GM23338 (cell line): Measurements from ENCODE around the gene ATP6V0A4. TPM values are rescaled to one million over a fixed set of nuclear protein-coding genes. Genes with fewer than 3 reads are reported as not detected.

ENCODE experiments used
- ATAC-seq: fragments of 200-7000 bp; cut with Tn5 transposase; 3 replicates; pipeline ENCODE4 v1.9.1; 2020
- DNase-seq: peaks from one replicate; pipeline ENCODE4 v3.0.0-alpha.2; 2015; ENCODE audit warnings: low spot score
- H2AFZ ChIP-seq: fragments of 200-600 bp; sonication (generic); 2 replicates; pipeline ENCODE4 v1.8.0; 2016; ENCODE audit warnings: antibody characterized with exemption, mild to moderate bottlenecking, moderate library complexity
- H3F3A ChIP-seq: fragments of 200-600 bp; sonication (generic); replicated peaks from 2 replicates; pipeline ENCODE4 v1.8.0; 2017; ENCODE audit warnings: antibody characterized with exemption, mixed run types, low read depth
- H3K27ac ChIP-seq: fragments of 200-600 bp; sonication (generic); 2 replicates; pipeline ENCODE4 v1.6.1; 2016; ENCODE audit warnings: low read depth
- H3K27me3 ChIP-seq: fragments of 200-600 bp; sonication (generic); 2 replicates; pipeline ENCODE4 v1.8.0; 2016; ENCODE audit warnings: mild to moderate bottlenecking, mixed run types, moderate library complexity; ENCODE audit not compliant: insufficient read depth
- H3K36me3 ChIP-seq: fragments of 200-600 bp; sonication (generic); 2 replicates; pipeline ENCODE4 v1.8.0; 2016; ENCODE audit warnings: mild to moderate bottlenecking; ENCODE audit not compliant: insufficient read depth
- H3K4me1 ChIP-seq: fragments of 200-600 bp; sonication (generic); 2 replicates; pipeline ENCODE4 v1.8.0; 2016; ENCODE audit warnings: mild to moderate bottlenecking, moderate library complexity; ENCODE audit not compliant: insufficient read depth
- H3K4me2 ChIP-seq: fragments of 200-600 bp; sonication (generic); 2 replicates; pipeline ENCODE4 v1.7.1; 2017; ENCODE audit warnings: mixed run types
- H3K4me3 ChIP-seq: fragments of 200-600 bp; sonication (generic); 2 replicates; pipeline ENCODE4 v1.6.1; 2016; ENCODE audit warnings: mixed run types
- H3K79me2 ChIP-seq: fragments of 200-600 bp; sonication (generic); replicated peaks from 2 replicates; pipeline ENCODE4 v1.8.0; 2017; ENCODE audit warnings: mild to moderate bottlenecking; ENCODE audit not compliant: insufficient read depth
- H3K9me2 ChIP-seq: fragments of 200-600 bp; sonication (generic); 2 replicates; pipeline ENCODE4 v1.8.0; 2017; ENCODE audit not compliant: insufficient read depth
- H4K20me1 ChIP-seq: fragments of 200-600 bp; sonication (generic); replicated peaks from 2 replicates; pipeline ENCODE4 v1.8.0; 2017; ENCODE audit warnings: mild to moderate bottlenecking; ENCODE audit not compliant: insufficient read depth
- H3K27ac Mint-ChIP-seq: 2 replicates; pipeline ENCODE4 v1.8.0; 2020; ENCODE audit warnings: inconsistent platforms, mild to moderate bottlenecking, moderate library complexity, mixed read lengths
- H3K27me3 Mint-ChIP-seq: 3 replicates; pipeline ENCODE4 v1.8.0; 2022; ENCODE audit warnings: low read depth, mild to moderate bottlenecking, moderate library complexity, mixed read lengths, inconsistent platforms; ENCODE audit not compliant: insufficient read depth, poor library complexity
- H3K36me3 Mint-ChIP-seq: 3 replicates; pipeline ENCODE4 v1.8.0; 2021; ENCODE audit warnings: low read depth, mild to moderate bottlenecking, inconsistent platforms, moderate library complexity, mixed read lengths
- H3K4me1 Mint-ChIP-seq: 3 replicates; pipeline ENCODE4 v1.8.0; 2020; ENCODE audit warnings: mild to moderate bottlenecking, inconsistent platforms, mixed read lengths
- H3K4me3 Mint-ChIP-seq: 3 replicates; pipeline ENCODE4 v1.8.0; 2021; ENCODE audit warnings: moderate library complexity, mild to moderate bottlenecking, inconsistent platforms, mixed read lengths
- H3K9me3 Mint-ChIP-seq: 3 replicates; pipeline ENCODE4 v1.8.0; 2020; ENCODE audit warnings: moderate library complexity, mild to moderate bottlenecking, inconsistent platforms, mixed read lengths
- CREB1 ChIP-seq: fragments of 250-450 bp; sonication (Bioruptor Pico); IDR thresholded peaks from 2 replicates; pipeline ENCODE4 v1.5.0; 2020; ENCODE audit warnings: low read depth, mild to moderate bottlenecking, moderate library complexity
- EZH2 ChIP-seq: fragments of 200-600 bp; sonication (generic); IDR thresholded peaks from one replicate; pipeline ENCODE4 v1.8.0; 2017; ENCODE audit warnings: antibody characterized with exemption, mild to moderate bottlenecking, low read depth; ENCODE audit not compliant: unreplicated experiment
- EZH2phosphoT487 ChIP-seq: fragments of 200-600 bp; sonication (generic); IDR thresholded peaks from one replicate; pipeline ENCODE4 v1.8.1; 2018; ENCODE audit warnings: antibody characterized with exemption; ENCODE audit not compliant: unreplicated experiment
- JUNB ChIP-seq: IDR thresholded peaks from one replicate; pipeline ENCODE4 v1.6.1; 2016; ENCODE audit warnings: antibody characterized with exemption; ENCODE audit not compliant: unreplicated experiment
- NANOG ChIP-seq: IDR thresholded peaks from 2 replicates; pipeline ENCODE4 v1.6.1; 2016; ENCODE audit warnings: antibody characterized with exemption, borderline replicate concordance
- POLR2AphosphoS5 ChIP-seq: IDR thresholded peaks from 2 replicates; pipeline ENCODE4 v1.6.1; 2016; ENCODE audit warnings: antibody characterized with exemption, low read depth
- STAT1 ChIP-seq: IDR thresholded peaks from one replicate; pipeline ENCODE4 v1.6.1; 2016; ENCODE audit warnings: antibody characterized with exemption; ENCODE audit not compliant: unreplicated experiment
- ZNF114 ChIP-seq: fragments of 250-450 bp; sonication (Bioruptor Pico); IDR thresholded peaks from 2 replicates; pipeline ENCODE4 v1.5.0; 2020; ENCODE audit warnings: mild to moderate bottlenecking, moderate library complexity
- ZNF331 ChIP-seq: fragments of 250-450 bp; sonication (Bioruptor Pico); IDR thresholded peaks from 2 replicates; pipeline ENCODE4 v1.5.0; 2020; ENCODE audit warnings: low read depth, mild to moderate bottlenecking, moderate library complexity
- polyA plus RNA-seq: library from polyadenylated mRNA; unstranded; fragments of >200 nt; fragmentation: Nextera tagmentation; extraction: Ambion mirVana; gene quantifications from 2 replicates; pipeline ENCODE4 v1.2.1, GENCODE V29; 2016
- total RNA-seq: library from RNA; depleted of rRNA; stranded (reverse); fragments of >200 nt; shearing (Covaris generic); gene quantifications from 2 replicates; pipeline ENCODE4 v1.2.3, GENCODE V29; 2014
- TF ChIP-seq, protein P1 (sequence below), 2 experiments: fragments of 200-600 bp in 1 of 2; sonication (generic) in 1 of 2; conservative IDR thresholded peaks; 2 replicates each; pipeline versions ENCODE4 v1.5.1 to v1.6.1; 2016 to 2017; ENCODE audit warnings: antibody characterized with exemption in 2 of 2, low read depth in 2 of 2, mild to moderate bottlenecking in 2 of 2, moderate library complexity in 1 of 2
- TF ChIP-seq, protein P2 (sequence below): IDR thresholded peaks from one replicate; pipeline ENCODE4 v1.6.1; 2018; ENCODE audit warnings: antibody characterized with exemption; ENCODE audit not compliant: unreplicated experiment
- TF ChIP-seq, protein P3 (sequence below): IDR thresholded peaks from 2 replicates; pipeline ENCODE4 v1.6.1; 2016; ENCODE audit warnings: antibody characterized with exemption
- TF ChIP-seq, protein P4 (sequence below): fragments of 250-450 bp; sonication (Bioruptor Pico); IDR thresholded peaks from 2 replicates; pipeline ENCODE4 v1.5.0; 2020; ENCODE audit warnings: mild to moderate bottlenecking, moderate library complexity

ATP6V0A4 gene
- total and polyA plus RNA-seq, 2 experiments from 2014 or later, result 0.10 to 1.3 TPM

DNA sequence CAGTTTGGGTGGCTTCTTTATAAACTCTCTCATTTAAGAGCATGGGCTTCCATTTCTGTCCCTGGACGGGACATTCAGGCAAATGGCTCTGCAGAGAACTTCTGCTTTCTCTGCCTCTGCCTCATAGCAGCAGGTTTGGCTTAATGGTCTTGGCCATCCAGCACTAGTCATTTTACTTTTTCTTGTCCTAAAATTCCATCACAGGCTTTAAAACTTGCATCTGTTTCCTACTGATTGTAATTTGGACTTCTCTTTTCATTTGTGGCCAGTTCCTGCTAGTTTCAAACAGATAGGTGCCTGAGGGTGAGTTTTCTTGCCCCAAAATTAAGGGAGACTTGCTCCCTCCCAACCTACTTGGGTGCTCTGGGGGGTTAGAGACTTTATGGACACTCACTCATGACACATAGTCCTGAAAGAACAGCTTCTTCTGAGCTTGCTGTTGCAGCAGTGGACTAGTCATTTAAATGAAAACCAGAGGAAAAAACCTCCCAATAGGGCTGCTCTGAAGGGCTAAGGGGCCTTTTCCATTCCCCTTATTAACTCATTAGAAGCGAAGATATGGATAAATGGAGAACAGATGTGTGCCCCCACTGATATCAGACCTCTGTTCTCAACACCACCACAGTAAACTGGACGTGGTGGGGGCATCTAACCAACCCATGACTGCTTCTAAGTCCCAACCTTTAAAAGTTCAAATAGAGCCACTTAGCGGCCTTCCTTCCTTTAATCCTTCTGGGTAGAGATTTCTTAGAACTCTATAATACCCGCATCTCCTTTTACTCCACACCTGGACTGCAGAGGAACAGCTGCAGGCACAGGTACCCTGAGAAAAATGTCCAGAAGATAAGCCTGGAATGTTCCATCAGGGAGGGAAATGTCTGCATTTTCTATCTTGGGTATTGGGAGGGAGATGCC, 135.7 kb downstream of the ATP6V0A4 start:
- H3K4me2 ChIP-seq, result peak overlapping the region; percentile 68; the same call in 1 of the 2 replicates
- no peak overlapping the region for H3K27ac ChIP-seq
- peaks cover 48% of the 10 kb centered on the region for H3K4me1 ChIP-seq
- peaks cover 9% of the 10 kb centered on the region for H3K9me2 ChIP-seq
- Mint-ChIP-seq H3K36me3 (peaks cover 14% of the 10 kb centered on the region), H3K27ac (no peak overlapping the region), H3K27me3 (peaks cover 11% of the 10 kb centered on the region), H3K4me1 (peaks cover 58% of the 10 kb centered on the region), H3K9me3 (peaks cover 22% of the 10 kb centered on the region), H3K4me3 (no peak overlapping the region)
- H3F3A ChIP-seq, result no peaks in the 10 kb centered on the region
- no peak overlapping the region for H3K4me3 ChIP-seq
- H3K36me3 ChIP-seq, result no peaks in the 10 kb centered on the region; the same call in 1 of the 2 replicates
- no peaks in the 10 kb centered on the region for H3K27me3 ChIP-seq
- no peak for TF ChIP-seq NANOG
- no peak for TF ChIP-seq ZNF114 (CRISPR knock-in tag)
- no peak for TF ChIP-seq EZH2
- no peak for TF ChIP-seq POLR2AphosphoS5
- TF ChIP-seq, protein P1, sequence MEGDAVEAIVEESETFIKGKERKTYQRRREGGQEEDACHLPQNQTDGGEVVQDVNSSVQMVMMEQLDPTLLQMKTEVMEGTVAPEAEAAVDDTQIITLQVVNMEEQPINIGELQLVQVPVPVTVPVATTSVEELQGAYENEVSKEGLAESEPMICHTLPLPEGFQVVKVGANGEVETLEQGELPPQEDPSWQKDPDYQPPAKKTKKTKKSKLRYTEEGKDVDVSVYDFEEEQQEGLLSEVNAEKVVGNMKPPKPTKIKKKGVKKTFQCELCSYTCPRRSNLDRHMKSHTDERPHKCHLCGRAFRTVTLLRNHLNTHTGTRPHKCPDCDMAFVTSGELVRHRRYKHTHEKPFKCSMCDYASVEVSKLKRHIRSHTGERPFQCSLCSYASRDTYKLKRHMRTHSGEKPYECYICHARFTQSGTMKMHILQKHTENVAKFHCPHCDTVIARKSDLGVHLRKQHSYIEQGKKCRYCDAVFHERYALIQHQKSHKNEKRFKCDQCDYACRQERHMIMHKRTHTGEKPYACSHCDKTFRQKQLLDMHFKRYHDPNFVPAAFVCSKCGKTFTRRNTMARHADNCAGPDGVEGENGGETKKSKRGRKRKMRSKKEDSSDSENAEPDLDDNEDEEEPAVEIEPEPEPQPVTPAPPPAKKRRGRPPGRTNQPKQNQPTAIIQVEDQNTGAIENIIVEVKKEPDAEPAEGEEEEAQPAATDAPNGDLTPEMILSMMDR (conservative IDR thresholded peaks at IDR 0.05; ENCODE audit: low read depth in 2 of 2), result no peak
- TF ChIP-seq STAT1, result no peak
- TF ChIP-seq, protein P2, sequence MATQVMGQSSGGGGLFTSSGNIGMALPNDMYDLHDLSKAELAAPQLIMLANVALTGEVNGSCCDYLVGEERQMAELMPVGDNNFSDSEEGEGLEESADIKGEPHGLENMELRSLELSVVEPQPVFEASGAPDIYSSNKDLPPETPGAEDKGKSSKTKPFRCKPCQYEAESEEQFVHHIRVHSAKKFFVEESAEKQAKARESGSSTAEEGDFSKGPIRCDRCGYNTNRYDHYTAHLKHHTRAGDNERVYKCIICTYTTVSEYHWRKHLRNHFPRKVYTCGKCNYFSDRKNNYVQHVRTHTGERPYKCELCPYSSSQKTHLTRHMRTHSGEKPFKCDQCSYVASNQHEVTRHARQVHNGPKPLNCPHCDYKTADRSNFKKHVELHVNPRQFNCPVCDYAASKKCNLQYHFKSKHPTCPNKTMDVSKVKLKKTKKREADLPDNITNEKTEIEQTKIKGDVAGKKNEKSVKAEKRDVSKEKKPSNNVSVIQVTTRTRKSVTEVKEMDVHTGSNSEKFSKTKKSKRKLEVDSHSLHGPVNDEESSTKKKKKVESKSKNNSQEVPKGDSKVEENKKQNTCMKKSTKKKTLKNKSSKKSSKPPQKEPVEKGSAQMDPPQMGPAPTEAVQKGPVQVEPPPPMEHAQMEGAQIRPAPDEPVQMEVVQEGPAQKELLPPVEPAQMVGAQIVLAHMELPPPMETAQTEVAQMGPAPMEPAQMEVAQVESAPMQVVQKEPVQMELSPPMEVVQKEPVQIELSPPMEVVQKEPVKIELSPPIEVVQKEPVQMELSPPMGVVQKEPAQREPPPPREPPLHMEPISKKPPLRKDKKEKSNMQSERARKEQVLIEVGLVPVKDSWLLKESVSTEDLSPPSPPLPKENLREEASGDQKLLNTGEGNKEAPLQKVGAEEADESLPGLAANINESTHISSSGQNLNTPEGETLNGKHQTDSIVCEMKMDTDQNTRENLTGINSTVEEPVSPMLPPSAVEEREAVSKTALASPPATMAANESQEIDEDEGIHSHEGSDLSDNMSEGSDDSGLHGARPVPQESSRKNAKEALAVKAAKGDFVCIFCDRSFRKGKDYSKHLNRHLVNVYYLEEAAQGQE, result no peak
- no peak for TF ChIP-seq EZH2phosphoT487
- TF ChIP-seq, protein P3, sequence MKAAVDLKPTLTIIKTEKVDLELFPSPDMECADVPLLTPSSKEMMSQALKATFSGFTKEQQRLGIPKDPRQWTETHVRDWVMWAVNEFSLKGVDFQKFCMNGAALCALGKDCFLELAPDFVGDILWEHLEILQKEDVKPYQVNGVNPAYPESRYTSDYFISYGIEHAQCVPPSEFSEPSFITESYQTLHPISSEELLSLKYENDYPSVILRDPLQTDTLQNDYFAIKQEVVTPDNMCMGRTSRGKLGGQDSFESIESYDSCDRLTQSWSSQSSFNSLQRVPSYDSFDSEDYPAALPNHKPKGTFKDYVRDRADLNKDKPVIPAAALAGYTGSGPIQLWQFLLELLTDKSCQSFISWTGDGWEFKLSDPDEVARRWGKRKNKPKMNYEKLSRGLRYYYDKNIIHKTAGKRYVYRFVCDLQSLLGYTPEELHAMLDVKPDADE, result no peak
- TF ChIP-seq, protein P4, sequence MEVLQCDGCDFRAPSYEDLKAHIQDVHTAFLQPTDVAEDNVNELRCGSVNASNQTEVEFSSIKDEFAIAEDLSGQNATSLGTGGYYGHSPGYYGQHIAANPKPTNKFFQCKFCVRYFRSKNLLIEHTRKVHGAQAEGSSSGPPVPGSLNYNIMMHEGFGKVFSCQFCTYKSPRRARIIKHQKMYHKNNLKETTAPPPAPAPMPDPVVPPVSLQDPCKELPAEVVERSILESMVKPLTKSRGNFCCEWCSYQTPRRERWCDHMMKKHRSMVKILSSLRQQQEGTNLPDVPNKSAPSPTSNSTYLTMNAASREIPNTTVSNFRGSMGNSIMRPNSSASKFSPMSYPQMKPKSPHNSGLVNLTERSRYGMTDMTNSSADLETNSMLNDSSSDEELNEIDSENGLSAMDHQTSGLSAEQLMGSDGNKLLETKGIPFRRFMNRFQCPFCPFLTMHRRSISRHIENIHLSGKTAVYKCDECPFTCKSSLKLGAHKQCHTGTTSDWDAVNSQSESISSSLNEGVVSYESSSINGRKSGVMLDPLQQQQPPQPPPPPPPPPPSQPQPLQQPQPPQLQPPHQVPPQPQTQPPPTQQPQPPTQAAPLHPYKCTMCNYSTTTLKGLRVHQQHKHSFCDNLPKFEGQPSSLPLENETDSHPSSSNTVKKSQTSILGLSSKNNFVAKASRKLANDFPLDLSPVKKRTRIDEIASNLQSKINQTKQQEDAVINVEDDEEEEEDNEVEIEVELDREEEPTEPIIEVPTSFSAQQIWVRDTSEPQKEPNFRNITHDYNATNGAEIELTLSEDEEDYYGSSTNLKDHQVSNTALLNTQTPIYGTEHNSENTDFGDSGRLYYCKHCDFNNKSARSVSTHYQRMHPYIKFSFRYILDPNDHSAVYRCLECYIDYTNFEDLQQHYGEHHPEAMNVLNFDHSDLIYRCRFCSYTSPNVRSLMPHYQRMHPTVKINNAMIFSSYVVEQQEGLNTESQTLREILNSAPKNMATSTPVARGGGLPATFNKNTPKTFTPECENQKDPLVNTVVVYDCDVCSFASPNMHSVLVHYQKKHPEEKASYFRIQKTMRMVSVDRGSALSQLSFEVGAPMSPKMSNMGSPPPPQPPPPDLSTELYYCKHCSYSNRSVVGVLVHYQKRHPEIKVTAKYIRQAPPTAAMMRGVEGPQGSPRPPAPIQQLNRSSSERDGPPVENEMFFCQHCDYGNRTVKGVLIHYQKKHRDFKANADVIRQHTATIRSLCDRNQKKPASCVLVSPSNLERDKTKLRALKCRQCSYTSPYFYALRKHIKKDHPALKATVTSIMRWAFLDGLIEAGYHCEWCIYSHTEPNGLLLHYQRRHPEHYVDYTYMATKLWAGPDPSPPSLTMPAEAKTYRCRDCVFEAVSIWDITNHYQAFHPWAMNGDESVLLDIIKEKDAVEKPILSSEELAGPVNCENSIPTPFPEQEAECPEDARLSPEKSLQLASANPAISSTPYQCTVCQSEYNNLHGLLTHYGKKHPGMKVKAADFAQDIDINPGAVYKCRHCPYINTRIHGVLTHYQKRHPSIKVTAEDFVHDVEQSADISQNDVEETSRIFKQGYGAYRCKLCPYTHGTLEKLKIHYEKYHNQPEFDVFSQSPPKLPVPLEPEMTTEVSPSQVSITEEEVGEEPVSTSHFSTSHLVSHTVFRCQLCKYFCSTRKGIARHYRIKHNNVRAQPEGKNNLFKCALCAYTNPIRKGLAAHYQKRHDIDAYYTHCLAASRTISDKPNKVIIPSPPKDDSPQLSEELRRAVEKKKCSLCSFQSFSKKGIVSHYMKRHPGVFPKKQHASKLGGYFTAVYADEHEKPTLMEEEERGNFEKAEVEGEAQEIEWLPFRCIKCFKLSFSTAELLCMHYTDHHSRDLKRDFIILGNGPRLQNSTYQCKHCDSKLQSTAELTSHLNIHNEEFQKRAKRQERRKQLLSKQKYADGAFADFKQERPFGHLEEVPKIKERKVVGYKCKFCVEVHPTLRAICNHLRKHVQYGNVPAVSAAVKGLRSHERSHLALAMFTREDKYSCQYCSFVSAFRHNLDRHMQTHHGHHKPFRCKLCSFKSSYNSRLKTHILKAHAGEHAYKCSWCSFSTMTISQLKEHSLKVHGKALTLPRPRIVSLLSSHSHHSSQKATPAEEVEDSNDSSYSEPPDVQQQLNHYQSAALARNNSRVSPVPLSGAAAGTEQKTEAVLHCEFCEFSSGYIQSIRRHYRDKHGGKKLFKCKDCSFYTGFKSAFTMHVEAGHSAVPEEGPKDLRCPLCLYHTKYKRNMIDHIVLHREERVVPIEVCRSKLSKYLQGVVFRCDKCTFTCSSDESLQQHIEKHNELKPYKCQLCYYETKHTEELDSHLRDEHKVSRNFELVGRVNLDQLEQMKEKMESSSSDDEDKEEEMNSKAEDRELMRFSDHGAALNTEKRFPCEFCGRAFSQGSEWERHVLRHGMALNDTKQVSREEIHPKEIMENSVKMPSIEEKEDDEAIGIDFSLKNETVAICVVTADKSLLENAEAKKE (CRISPR knock-in tag), result no peak
- no peak for TF ChIP-seq JUNB
- TF ChIP-seq ZNF331, result no peak
- no peak for TF ChIP-seq CREB1 (CRISPR knock-in tag)
- DNase-seq (no peak), ATAC-seq (no peak)
- peak overlapping the region; percentile 30; the same call in 1 of the 2 replicates for H2AFZ ChIP-seq
- no peaks in the 10 kb centered on the region for H4K20me1 ChIP-seq
- no peaks in the 10 kb centered on the region for H3K79me2 ChIP-seq
